BJ (cell line): Measurements from ENCODE around the gene SEC14L5. TPM values are rescaled to one million over a fixed set of nuclear protein-coding genes. Genes with fewer than 3 reads are reported as not detected.
A peak's percentile ranks its signal among the peaks of the same experiment; 100 is the strongest.

Source experiments
- CTCF ChIA-PET: fragments of 350-600 bp; formaldehyde crosslinking; extraction: SDS; loops from one replicate; lab custom pipeline; 2021; ENCODE audit warnings: antibody characterized with exemption, inconsistent platforms; lab: Yijun Ruan, JAX
- POLR2A ChIA-PET: fragments of 300-600 bp; sonication (Branson Sonifier 250); formaldehyde crosslinking; extraction: SDS; loops from one replicate; lab custom pipeline; 2021; ENCODE audit warnings: antibody characterized with exemption; lab: Charles Lee
- DNase-seq: peaks from one replicate; pipeline ENCODE4 v3.0.0-alpha.2; 2011; ENCODE audit warnings: low read depth
- H3K27me3 ChIP-seq: 2 replicates; pipeline ENCODE4 v1.6.0; 2011; ENCODE audit warnings: low read length; ENCODE audit not compliant: control insufficient read depth, insufficient read depth
- H3K36me3 ChIP-seq: 2 replicates; pipeline ENCODE4 v1.5.1; 2011; ENCODE audit warnings: low read length; ENCODE audit not compliant: control insufficient read depth, insufficient read depth
- H3K4me3 ChIP-seq: 2 replicates; pipeline ENCODE4 v1.5.1; 2011; ENCODE audit warnings: low read depth, mild to moderate bottlenecking, control low read depth, low read length
- CTCF ChIP-seq: IDR thresholded peaks from 2 replicates; pipeline ENCODE4 v1.5.1; 2011; ENCODE audit warnings: low read depth, mild to moderate bottlenecking, control low read depth, inconsistent platforms, low read length, moderate library complexity; ENCODE audit not compliant: insufficient read depth
- polyA plus RNA-seq: library from polyadenylated mRNA; depleted of rRNA; stranded (reverse); fragments of >200 nt; gene quantifications from 2 replicates; pipeline ENCODE4 v1.2.3, GENCODE V29; 2011

The SEC14L5 gene
- polyA plus RNA-seq, 1 experiment = not detected

GRCh38 chr16:4935241-4935855 is 22.8 kb upstream of the SEC14L5 start:
- POLR2A ChIA-PET = no interaction called here
- no peak overlapping the region for H3K4me3 ChIP-seq
- CTCF ChIA-PET = interaction anchor here (1.9 kb wide), 1 partner anchor 21 kb away, joined by 6 read pairs; no protein-coding TSS in a partner anchor
- TF ChIP-seq CTCF = no peak
- peaks cover 20% of the 10 kb centered on the region for H3K27me3 ChIP-seq
- H3K36me3 ChIP-seq = no peaks in the 10 kb centered on the region
- DNase-seq = peak; percentile 15

GRCh38 chr16:4936181-4936990 is 21.7 kb upstream of the SEC14L5 start:
- H3K27me3 ChIP-seq = peaks cover 17% of the 10 kb centered on the region
- peak overlapping the region; percentile 40 for H3K4me3 ChIP-seq
- no peaks in the 10 kb centered on the region for H3K36me3 ChIP-seq
- DNase-seq = no peak
- POLR2A ChIA-PET = no interaction called here
- peak; percentile 25; the same call in 1 of the 2 replicates for TF ChIP-seq CTCF
- CTCF ChIA-PET = interaction anchor here (0.6 to 1.9 kb wide), 2 partner anchors 10 to 20 kb away, joined by 3 to 6 read pairs; no protein-coding TSS in a partner anchor

GRCh38 chr16:4936991-4937781 is 20.9 kb upstream of the SEC14L5 start, which contains the start of gene PPL:
TSS of gene PPL (minus strand) at chr16:4937148. CDS start at chr16:4937045, 103 bp downstream.
- peaks cover 14% of the 10 kb centered on the region for H3K27me3 ChIP-seq
- H3K36me3 ChIP-seq = no peaks in the 10 kb centered on the region
- TF ChIP-seq CTCF = no peak
- CTCF ChIA-PET = interaction anchor here (0.6 to 1.9 kb wide), 2 partner anchors 9 to 19 kb away, joined by 3 to 6 read pairs; no protein-coding TSS in a partner anchor
- DNase-seq = no peak
- POLR2A ChIA-PET = no interaction called here
- H3K4me3 ChIP-seq = peak within 1 kb of the TSS; percentile 40

GRCh38 chr16:4937782-4938682 is 20.1 kb upstream of the SEC14L5 start:
- no peak overlapping the region for H3K4me3 ChIP-seq
- peaks cover 14% of the 10 kb centered on the region for H3K27me3 ChIP-seq
- POLR2A ChIA-PET = interaction anchor here (0.5 kb wide), 1 partner anchor 87 kb away, joined by 3 read pairs; no protein-coding TSS in a partner anchor
- TF ChIP-seq CTCF = no peak
- H3K36me3 ChIP-seq = no peaks in the 10 kb centered on the region
- no peak for DNase-seq
- CTCF ChIA-PET = no interaction called here
